Measurements from ENCODE around the gene MPP2. TPM values are rescaled to one million over a fixed set of nuclear protein-coding genes. Genes with fewer than 3 reads are reported as not detected.

Gene MPP2
- total and polyA plus RNA-seq, 2 of the 13 experiments (the other 11 are each of a cell fraction or from before 2014, with no cell fraction given): 0.20 to 1.7 TPM

- no peak for TF ChIP-seq ZNF18 (CRISPR knock-in tag; IDR thresholded peaks at IDR 0.05; ENCODE audit: insufficient replicate concordance)
- TF ChIP-seq ZNF883 (CRISPR knock-in tag; IDR thresholded peaks at IDR 0.05; ENCODE audit: not compliant biosample characterization): no peak
- no peak for TF ChIP-seq ZMAT3 (CRISPR knock-in tag; conservative IDR thresholded peaks at IDR 0.05)
- TF ChIP-seq ZNF761 (CRISPR knock-in tag; conservative IDR thresholded peaks at IDR 0.05): no peak
- no peak for TF ChIP-seq ZFP41 (CRISPR knock-in tag; IDR thresholded peaks at IDR 0.05; ENCODE audit: borderline replicate concordance)
- TF ChIP-seq ZNF678 (CRISPR knock-in tag; IDR thresholded peaks at IDR 0.05): peak; percentile 50; the same call in 1 of the 2 replicates
- TF ChIP-seq ZBTB37 (CRISPR knock-in tag; IDR thresholded peaks at IDR 0.05): no peak
- TF ChIP-seq HNRNPK (IDR thresholded peaks at IDR 0.05; ENCODE audit: low read depth, low read length, poor library complexity, severe bottlenecking): peak; percentile 12
- TF ChIP-seq ZNF709 (CRISPR knock-in tag; IDR thresholded peaks at IDR 0.05): no peak
- no peak for TF ChIP-seq NR1H2 (CRISPR knock-in tag; IDR thresholded peaks at IDR 0.05; ENCODE audit: borderline replicate concordance, low read depth)
- no peak for TF ChIP-seq ZNF607 (CRISPR knock-in tag; IDR thresholded peaks at IDR 0.05; ENCODE audit: borderline replicate concordance)
- TF ChIP-seq NBN (conservative IDR thresholded peaks at IDR 0.05): no peak
- no peak for TF ChIP-seq ZFP36L1 (CRISPR knock-in tag; IDR thresholded peaks at IDR 0.05)
- TF ChIP-seq CEBPZ (IDR thresholded peaks at IDR 0.05; ENCODE audit: low read length): no peak
- TF ChIP-seq ZNF263 (CRISPR knock-in tag; IDR thresholded peaks at IDR 0.05): peak; percentile 87
- TF ChIP-seq MED13 (CRISPR knock-in tag; IDR thresholded peaks at IDR 0.05): no peak
- TF ChIP-seq CENPX (CRISPR knock-in tag; IDR thresholded peaks at IDR 0.05): no peak
- no peak for TF ChIP-seq ZFP62 (CRISPR knock-in tag; IDR thresholded peaks at IDR 0.05)
- no peak for TF ChIP-seq ZNF891 (CRISPR knock-in tag; IDR thresholded peaks at IDR 0.05)
- no peak; the same call in 1 of the 2 replicates for TF ChIP-seq TFDP1 (CRISPR knock-in tag; IDR thresholded peaks at IDR 0.05; ENCODE audit: borderline replicate concordance)
- TF ChIP-seq ZNF556 (CRISPR knock-in tag; IDR thresholded peaks at IDR 0.05; ENCODE audit: borderline replicate concordance): no peak
- 0 out of 2 replicates have a peak, but pooled peaks have one; percentile 24 for TF ChIP-seq ZNF792 (CRISPR knock-in tag; IDR thresholded peaks at IDR 0.05)
- TF ChIP-seq ZNF614 (CRISPR knock-in tag; IDR thresholded peaks at IDR 0.05; ENCODE audit: borderline replicate concordance): no peak
Measured at GRCh38 chr17:43832976-43833829, 74.1 kb downstream of the MPP2 start, which contains the start of gene MPP3 (continued).

All from HepG2 (cell line).